NCI-H146 treated with DMSO at 0.1 percent for 48 hours (cell line): ENCODE results near the gene RNGTT.
"Not testable (repeated sequence)": the region's sequence is repeated elsewhere in the genome, so short reads cannot be mapped to it uniquely, and the experiment has no call there.

ENCODE experiments used
- DNase-seq: peaks from one replicate; lab custom pipeline; 2025; ENCODE audit not compliant: unreplicated experiment; lab: John Stamatoyannopoulos, UW

The RNGTT gene

DNA sequence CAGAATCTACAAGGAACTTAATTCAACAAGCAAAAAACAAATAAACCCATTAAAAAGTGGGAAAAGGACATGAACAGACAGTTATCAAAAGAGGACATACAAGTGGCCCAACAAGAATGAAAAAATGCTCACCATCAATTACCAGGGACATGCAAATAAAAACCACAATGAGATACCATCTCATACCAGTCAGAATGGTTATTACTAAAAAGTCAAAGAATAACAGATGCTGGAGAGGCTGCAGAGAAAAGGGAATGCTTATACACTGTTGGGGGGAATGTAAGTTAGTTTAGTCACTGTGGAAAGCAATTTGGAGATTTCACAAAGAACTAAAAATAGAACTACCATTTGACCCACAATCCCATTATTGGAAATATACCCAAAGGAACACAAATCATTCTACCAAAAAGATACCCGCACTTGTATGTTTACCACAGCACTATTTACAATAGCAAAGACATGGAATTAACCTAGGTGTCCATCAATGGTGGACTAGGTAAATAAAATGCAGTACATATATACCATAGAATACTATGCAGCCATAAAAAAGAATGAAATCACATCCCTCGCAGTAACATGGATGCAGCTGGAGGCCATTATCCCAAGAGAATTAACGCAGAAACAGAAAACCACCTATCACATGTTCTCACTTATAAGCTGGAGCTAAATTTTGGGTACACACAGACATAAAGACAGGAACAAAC lies 48.4 kb downstream of the RNGTT start:
- no peak for DNase-seq

DNA sequence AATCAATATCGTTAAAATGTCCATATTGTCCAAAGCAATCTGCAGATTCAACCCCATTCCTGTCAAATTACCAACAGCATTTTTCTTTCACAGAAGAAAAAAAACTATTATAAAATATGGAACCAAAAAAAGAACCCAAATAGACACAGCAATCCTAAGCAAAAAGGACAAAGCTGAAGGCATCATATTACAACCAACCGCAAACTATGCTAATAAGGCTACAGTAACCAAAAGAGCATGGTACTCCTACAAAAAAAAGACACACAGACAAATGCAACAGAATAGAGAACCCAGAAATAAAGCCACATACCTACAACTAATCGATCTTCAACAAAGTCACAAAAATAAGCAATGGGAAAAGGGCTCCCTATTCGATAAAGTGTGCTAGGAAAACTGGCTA lies 49.2 kb downstream of the RNGTT start:
- no peak for DNase-seq

DNA sequence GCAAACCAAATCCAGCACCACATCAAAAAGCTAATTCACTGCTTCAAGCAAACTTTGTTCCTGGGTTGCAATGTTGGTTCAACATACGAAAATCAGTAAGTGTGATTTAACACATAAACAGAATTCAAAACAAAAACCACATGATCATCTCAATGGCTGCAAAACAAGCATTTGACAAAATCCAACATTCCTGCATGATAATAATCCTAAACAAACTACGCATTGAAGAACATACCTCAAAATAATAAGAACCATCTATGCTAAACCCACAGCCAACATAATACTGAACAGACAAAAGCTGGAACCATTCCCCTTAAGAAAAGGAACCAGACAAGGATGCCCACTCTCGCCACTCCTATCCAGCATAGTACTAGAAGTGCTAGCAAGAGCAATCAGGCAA lies 49.9 kb downstream of the RNGTT start:
- no peak for DNase-seq

DNA sequence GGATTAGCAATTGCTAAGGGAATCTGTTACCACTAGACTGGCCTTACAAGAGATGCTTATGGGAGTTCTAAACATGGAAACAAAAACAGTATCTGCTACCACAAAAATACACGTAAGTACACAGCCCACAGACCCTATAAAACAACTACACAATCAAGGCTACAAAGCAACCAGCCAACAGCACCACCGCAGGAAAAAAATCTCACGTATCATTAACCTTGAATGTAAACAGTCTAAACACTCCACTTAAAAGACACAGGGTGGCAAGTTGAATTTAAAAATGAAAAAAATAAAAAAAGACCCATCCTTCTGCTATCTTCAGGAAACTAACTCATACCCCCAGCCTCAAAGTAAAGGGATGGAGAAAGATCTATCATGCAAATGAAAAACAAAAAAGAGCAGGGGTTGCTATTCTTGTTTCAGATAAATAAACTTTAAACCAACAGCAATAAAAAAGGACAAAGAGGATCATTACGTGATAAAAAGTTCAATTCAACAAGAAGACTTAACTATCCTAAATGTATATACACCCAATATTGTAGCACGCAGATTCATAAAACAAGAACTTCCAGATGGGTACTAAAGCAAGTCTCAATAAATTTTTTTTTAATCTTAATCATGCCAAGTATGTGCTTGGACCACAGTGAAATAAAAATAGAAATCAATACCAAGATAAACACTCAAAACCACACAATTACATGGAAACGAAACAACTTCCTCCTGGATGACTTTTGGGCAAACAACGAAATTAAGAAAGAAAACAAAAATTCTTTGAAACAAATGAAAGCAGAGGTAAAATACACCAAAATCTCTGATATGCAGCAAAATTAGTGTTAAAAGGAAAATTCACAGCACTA lies 52.3 kb downstream of the RNGTT start:
- no peak for DNase-seq

DNA sequence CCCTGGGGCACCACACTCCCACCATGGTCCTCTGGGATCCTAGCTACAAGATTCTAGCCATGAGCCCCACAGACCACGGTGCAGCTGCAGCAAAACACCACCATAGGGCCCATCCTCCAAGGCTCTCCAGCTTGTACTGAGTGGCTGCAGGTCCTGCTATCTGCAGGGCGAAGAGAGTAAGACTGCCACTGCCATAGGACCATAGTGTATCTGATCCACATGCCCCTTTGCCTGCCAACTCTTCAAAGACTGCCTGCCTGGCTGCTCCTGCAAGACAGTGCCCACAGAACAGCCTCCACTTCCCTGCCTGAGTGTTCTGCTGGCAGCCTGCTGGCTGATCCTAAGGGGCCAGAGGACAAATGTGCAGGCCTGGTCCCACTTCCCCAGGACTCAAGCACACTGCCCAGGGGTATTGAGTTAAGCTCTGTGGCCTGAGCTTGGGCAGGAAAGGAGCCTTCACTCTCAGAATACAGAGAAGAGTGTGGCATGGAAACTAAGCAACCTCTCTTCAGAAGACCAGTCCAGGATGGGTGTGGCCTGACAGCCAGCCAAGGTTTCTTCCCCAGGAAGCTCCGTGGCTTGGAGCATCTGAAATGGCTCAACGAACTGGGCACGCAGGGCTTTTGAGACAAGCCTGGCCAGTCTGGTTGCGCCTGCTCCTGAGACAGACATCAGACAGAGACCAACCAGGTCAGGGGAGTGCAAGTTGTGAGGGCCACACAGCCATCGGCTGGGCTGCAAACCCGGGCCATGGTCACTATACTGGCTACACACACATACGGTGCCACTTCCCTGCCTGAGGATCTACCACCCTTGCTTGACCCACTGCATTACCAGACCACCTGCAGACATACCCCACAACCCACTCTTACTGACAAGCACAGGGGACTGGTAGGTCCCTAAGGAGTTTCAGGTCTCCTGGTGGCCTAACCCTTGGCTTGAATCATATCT lies 54.5 kb downstream of the RNGTT start:
- no peak for DNase-seq

DNA sequence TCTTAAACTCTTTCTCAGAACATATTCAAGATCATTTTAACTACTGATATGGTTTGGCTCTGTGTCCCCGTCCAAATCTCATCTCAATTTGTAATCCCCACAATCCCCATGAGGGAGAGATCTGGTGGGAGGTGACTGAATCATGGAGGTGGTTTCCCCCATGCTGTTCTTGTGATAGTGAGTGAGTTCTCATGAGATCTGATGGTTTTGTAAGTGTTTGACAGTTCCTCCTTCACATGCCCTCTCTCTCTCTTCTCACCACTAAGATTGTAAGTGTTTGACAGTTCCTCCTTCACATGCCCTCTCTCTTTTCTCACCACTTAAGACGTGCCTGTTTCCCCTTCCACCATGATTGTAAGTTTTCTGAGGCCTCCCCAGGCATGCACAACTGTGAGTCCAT lies 56.3 kb downstream of the RNGTT start:
- not testable (repeated sequence) for DNase-seq

DNA sequence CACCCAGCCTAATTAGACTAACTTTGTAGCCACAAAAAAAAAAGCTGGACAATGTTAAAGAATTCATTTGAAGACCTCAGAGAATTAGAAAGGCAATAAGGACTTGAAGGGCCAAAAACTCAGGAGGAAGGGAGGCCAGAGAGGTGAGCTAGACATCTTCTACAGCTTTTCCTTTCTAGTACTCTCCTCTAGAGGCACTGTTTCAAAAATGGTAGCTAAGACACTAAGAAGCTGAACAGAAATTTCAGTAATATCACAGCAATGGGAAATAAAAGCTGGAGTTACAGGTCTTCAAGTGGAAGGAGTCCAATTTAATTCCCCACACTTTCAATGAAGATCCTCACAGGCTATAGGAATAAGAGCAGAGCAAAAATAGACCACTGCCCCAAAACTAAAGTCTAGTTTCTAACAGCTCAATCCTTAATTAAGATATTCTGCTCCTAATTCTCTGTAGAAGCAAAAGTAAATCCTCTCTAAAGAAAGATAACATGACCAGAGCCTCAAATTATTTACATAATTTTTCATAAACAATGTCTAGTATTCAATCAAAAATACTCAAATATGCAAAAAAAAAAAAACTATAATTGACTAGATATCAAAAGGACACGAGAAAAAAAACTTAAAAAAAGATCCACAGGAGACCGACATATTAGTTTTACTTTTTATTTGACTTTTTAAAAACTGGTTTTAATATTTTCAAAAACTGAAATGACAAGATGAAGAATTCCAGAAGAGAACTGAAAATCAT lies 63.7 kb downstream of the RNGTT start:
- DNase-seq, result no peak

DNA sequence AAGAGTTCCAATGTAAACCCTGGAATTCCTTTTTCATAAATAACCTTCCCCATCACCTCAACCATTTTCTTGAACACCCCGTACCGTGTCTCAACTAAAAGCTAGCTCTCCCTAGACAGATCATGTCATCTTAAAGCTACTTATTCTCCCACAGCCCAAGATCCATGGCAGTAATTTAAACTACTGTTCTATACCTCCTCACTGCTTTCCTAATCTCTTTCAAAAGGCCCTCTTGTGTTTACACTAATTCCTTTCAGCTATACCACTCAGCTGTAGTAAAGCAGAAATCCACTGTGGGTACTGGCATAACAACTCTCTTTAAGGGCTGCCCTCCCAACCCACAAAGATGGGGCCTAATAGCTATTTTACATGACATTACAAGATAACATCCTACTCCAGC lies 67.5 kb downstream of the RNGTT start:
- no peak for DNase-seq

DNA sequence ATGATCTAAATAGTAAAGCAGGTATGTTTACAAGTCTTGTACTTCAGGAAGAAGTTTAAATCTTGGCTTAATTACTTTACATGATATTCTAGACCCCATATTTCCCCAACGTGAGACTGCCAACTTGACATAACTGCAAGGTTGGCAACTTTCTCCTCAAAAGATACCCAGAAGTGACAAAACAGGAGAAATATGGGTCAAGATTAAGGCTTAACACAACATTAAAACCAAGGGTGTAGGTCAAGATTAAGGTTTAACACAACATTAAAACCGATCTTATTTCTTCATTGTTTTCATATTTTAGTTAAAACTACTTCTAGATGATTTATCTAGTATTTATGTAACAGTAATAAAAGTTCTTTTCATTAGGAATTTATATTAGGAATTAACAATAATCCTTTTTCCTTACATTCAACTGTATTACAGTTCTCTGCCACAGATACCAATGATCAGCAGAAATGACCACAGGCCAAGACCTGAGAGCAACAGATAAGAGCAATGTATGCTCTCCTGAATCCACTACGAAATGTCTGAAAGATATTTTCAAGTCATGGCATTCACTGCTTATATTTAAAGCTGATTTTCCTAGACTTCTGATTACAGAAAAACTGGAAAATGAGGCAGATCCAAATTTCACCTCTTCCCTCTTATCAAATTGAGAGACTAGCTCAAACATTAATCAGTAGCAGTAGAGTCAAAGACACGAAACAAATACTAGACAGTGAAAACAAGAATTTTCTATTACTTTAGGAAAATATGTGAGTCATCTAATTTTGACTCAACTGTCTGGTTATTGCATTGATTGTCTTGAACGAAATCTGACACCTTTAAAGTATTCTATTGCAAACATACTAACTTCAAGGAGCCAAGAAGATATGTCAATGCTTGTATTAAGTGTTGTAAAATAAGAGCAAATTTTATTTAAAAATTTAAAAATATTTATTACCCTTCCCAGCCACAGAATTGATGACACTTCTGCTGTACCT lies 72.3 kb downstream of the RNGTT start:
- DNase-seq, result no peak

DNA sequence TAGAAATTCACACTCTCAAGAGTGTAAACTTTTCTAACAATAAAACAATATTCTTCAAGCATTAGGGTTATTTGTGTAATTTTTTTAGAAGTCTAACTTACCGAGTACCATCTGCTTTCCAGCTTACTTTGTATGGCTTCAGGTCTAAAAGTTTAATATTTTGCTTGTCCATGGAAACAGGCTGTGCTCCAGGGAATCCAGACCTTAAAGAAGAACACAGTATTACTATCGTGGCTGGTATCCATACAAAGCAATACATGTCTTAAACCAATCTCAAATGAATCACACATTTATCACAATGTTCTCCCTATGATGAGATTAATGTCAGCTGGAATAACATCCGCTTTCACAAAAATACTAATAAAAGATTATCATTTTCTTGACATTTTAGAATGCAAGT lies 73.0 kb downstream of the RNGTT start:
- no peak for DNase-seq

DNA sequence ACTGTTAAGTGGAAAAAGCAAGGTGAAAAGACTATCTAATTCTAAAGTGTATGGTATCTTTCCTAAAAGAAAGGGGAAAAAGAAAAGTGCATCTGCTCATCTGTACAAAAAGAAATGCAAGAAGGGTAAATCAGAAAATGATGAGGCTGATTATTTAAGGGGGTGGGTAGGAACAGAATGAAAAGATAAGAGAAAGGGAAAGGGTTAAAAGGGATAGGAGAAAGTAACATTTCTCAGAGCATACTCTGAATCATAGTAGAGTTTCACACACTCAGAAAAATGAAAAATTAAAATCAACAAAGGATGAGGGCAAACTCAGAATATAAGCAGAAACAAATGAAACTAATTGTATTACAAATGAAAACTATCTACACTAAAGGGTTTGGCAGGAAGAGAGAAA lies 79.1 kb downstream of the RNGTT start:
- DNase-seq, result no peak

DNA sequence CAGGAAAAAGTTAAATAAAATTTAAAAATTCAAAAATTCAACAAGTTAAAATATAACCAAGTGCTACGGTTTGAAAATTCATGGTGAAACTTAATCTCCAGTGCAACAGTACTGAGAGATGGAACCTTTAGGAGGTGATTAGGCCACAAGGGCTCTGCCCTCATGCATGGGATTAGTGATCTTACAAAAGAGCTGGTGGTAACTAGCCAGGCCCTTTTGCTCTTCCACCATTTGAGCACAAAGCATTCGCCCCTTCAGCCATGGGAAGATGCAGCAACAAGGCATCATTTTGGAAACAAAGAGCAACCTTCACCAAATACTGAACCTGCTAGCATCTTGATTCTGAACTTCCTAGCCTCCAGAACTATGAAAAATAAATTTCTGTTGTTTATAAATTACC lies 80.9 kb downstream of the RNGTT start:
- DNase-seq, result no peak

DNA sequence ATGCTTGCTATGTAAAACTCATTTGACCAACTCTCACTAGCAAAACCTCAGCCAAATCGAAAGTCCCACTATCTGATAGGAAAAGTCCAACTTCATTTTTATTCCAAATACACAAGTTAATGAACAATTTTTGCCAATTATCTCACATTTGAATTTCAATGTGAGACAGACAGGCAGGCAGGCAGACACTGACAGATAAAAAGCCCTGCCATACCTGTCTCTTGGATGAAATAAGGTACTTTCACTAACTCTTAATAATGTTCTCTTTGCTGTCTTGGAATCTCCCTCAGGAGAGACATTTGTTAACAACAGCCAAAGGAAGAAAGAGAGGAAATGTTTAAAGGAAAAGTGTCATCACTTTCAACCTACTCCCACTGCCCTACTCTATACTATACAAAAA lies 82.0 kb downstream of the RNGTT start:
- DNase-seq, result no peak

DNA sequence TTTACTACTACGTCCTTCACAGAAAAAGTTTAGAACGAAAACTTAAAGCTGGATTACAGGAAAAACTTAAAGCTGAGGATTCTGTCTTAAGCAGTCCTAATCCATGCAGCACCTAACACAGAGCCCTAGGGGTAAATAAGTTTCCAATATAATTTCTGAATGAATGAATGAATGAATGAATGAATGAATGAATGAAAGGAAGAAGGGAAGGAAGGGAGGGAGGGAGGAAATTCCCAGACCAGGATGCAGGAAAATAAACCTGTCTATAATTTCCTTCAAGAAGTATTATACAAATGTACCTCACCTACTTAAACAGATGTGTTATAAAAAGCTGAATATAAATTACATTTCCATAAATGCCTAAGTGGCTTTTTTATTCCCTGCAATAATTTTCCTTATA lies 83.4 kb downstream of the RNGTT start:
- no peak for DNase-seq

DNA sequence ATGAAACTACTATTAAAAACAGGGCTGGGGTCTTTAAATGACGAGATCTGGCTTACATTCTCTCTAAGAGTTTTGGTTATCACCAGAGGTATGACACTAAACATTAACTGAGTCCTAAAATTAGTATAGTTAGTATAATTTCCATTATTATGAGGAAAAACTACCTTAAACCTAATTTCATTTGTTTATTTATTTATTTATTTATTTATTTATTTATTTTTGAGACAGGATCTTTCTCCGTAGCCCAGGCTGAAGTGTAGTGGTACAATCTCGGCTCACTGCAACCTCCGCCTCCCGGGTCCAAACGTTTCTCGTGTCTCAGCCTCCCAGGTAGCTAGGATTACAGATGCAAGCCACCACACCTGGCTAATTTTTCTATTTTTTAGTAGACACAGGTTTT lies 85.5 kb downstream of the RNGTT start:
- DNase-seq, result no peak

DNA sequence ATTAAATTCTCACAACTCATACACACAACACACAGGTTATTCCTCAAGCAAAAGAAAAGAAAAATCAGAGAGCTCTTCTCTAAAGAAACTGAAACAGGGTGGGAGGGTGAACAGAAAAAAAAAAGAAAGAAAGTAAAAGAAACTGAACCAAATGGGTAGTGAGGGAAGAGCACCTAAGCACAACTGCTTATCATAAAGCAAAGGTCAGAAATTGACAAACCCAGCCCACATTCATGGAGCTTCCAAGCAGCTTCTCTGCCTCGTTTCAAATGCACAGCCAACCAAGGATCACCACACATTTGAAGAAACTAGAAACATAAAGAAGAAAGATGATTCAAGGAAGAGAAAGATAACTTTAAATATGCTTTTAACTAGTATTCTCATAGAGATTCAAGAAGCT lies 90.5 kb downstream of the RNGTT start:
- no peak for DNase-seq

DNA sequence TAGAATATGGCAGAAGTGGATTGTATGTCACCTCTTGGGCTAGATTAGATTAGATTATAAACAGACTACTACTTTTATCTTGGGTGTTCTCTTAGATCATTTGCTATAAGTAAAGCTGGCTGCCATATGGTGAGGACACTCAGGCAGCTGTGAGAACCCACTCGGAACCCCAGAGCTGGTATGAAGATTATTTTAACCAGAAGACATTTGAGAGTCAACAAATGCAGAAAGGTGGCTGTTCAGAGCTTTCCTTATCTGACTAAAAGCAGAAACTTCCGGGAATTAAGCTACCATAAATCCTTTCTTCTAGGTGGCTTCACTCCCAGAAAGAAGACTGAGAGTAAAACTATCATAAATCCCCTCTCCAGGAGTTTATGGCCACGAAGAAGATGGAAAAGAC lies 91.9 kb downstream of the RNGTT start:
- DNase-seq, result no peak

DNA sequence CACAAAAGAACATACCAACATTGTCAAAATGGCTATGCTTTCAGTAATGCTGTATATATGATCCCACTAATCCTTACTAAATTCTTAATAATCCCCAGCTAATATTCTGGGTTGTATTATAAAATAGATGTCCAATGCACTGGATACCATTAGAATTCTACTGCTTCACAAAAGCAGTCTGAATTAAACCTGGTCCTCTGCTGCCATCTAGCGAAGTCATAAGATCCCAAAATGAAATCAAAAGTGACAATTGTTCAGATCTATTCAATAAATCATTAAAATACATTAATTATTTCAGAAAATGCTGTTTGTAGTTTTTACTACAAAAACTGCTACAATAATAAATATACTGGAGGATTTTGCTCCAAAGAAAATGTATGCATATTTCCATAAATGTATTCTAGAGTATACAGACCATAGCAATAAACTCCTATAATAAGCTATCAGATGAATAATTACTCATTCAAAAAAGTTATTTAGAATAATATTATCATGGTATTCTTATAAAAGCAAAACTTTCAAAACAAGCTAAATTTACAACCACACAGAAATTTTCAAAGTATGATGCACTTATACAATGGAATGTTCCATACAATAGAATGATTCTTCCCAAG lies 92.6 kb downstream of the RNGTT start:
- peak; percentile 25 for DNase-seq
